MM.1S (cell line): ENCODE results near the gene BMP7.

Experiments used
- DNase-seq: peaks from one replicate; pipeline ENCODE4 v3.0.0-alpha.2; 2015
- H2AFZ ChIP-seq: fragments of 300-600 bp; sonication (generic); 2 replicates; pipeline ENCODE4 v1.6.0; 2016; ENCODE audit warnings: antibody characterized with exemption, low read length
- H3F3A ChIP-seq: fragments of 300-600 bp; sonication (generic); 2 replicates; pipeline ENCODE4 v1.6.1; 2016; ENCODE audit warnings: mild to moderate bottlenecking, antibody characterized with exemption, low read length, moderate library complexity, mixed read lengths; ENCODE audit not compliant: insufficient read depth
- H3K27ac ChIP-seq: fragments of 300-600 bp; sonication (generic); 2 replicates; pipeline ENCODE4 v1.5.1; 2016; ENCODE audit warnings: mild to moderate bottlenecking, low read length
- H3K27me3 ChIP-seq: fragments of 300-600 bp; sonication (generic); replicated peaks from 2 replicates; pipeline ENCODE4 v1.6.0; 2016; ENCODE audit warnings: low read length; ENCODE audit not compliant: insufficient read depth
- H3K36me3 ChIP-seq: fragments of 300-600 bp; sonication (generic); replicated peaks from 2 replicates; pipeline ENCODE4 v1.6.1; 2016; ENCODE audit warnings: mild to moderate bottlenecking, low read length, mixed read lengths; ENCODE audit not compliant: insufficient read depth
- H3K4me1 ChIP-seq: fragments of 300-600 bp; sonication (generic); 2 replicates; pipeline ENCODE4 v1.6.1; 2016; ENCODE audit warnings: low read length, mixed read lengths
- H3K4me2 ChIP-seq: fragments of 300-600 bp; sonication (generic); 2 replicates; pipeline ENCODE4 v1.6.0; 2016; ENCODE audit warnings: low read depth, low read length
- H3K4me3 ChIP-seq: fragments of 300-600 bp; sonication (generic); 2 replicates; pipeline ENCODE4 v1.5.1; 2016; ENCODE audit warnings: low read length, mixed read lengths
- H3K79me2 ChIP-seq: fragments of 300-600 bp; sonication (generic); 2 replicates; pipeline ENCODE4 v1.6.1; 2016; ENCODE audit warnings: mixed run types, low read length, mixed read lengths
- H3K9ac ChIP-seq: fragments of 300-600 bp; sonication (generic); 2 replicates; pipeline ENCODE4 v1.6.1; 2016; ENCODE audit warnings: low read length, mixed read lengths
- H3K9me2 ChIP-seq: fragments of 300-600 bp; sonication (generic); replicated peaks from 2 replicates; pipeline ENCODE4 v1.6.1; 2016; ENCODE audit warnings: mild to moderate bottlenecking, low read length, mixed read lengths; ENCODE audit not compliant: insufficient read depth
- H3K9me3 ChIP-seq: fragments of 300-600 bp; sonication (generic); replicated peaks from 2 replicates; pipeline ENCODE4 v1.6.1; 2016; ENCODE audit warnings: mild to moderate bottlenecking, low read length, mixed read lengths; ENCODE audit not compliant: insufficient read depth
- H4K20me1 ChIP-seq: fragments of 300-600 bp; sonication (generic); 2 replicates; pipeline ENCODE4 v1.6.1; 2016; ENCODE audit warnings: mild to moderate bottlenecking, low read length, moderate library complexity, mixed read lengths; ENCODE audit not compliant: insufficient read depth
- EZH2 ChIP-seq: fragments of 300-600 bp; sonication (generic); optimal IDR thresholded peaks from 2 replicates; pipeline ENCODE3; 2017; ENCODE audit warnings: low read depth, mild to moderate bottlenecking, antibody characterized with exemption, low read length, mixed read lengths
- EZH2phosphoT487 ChIP-seq: fragments of 300-600 bp; sonication (generic); IDR thresholded peaks from 2 replicates; pipeline ENCODE4 v1.6.1; 2018; ENCODE audit warnings: antibody characterized with exemption, low read length
- TF ChIP-seq, protein P1 (sequence below): fragments of 300-600 bp; sonication (generic); IDR thresholded peaks from 2 replicates; pipeline ENCODE4 v1.5.1; 2016; ENCODE audit warnings: antibody characterized with exemption, low read length, mixed read lengths

The BMP7 gene

DNA sequence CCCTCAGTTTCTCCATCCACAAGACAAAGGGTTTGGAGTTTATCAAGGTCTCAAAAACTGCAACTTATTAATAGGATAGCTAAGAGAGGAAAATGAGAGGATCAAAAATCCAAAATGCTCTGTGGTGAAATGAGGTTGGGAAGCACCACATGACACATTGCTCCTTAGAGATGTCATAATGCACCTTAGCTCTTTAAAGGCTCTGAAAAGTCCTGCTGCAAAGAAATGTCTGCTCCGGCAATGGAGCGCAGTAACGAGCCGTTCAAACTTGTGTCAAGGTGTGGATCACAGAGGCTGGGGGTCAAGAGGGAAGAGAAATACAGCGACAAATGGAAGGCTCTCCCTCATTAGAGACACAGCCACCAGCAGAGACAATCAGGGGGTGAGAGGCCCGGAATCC lies 53.1 kb downstream of the BMP7 start:
- no peak overlapping the region for H3K27ac ChIP-seq
- H3K36me3 ChIP-seq = no peaks in the 10 kb centered on the region
- peaks cover 21% of the 10 kb centered on the region; the same call in 1 of the 2 replicates for H3K27me3 ChIP-seq
- no peak overlapping the region for H3K4me2 ChIP-seq
- no peak overlapping the region for H3K9ac ChIP-seq
- H3K9me2 ChIP-seq = no peaks in the 10 kb centered on the region
- H2AFZ ChIP-seq = no peak overlapping the region
- H3K4me3 ChIP-seq = no peak overlapping the region
- no peak for DNase-seq
- H3K79me2 ChIP-seq = no peaks in the 10 kb centered on the region
- H3K9me3 ChIP-seq = no peaks in the 10 kb centered on the region
- no peaks in the 10 kb centered on the region for H4K20me1 ChIP-seq
- H3K4me1 ChIP-seq = no peaks in the 10 kb centered on the region
- no peaks in the 10 kb centered on the region for H3F3A ChIP-seq
- no peak for TF ChIP-seq EZH2phosphoT487
- TF ChIP-seq, protein P1, sequence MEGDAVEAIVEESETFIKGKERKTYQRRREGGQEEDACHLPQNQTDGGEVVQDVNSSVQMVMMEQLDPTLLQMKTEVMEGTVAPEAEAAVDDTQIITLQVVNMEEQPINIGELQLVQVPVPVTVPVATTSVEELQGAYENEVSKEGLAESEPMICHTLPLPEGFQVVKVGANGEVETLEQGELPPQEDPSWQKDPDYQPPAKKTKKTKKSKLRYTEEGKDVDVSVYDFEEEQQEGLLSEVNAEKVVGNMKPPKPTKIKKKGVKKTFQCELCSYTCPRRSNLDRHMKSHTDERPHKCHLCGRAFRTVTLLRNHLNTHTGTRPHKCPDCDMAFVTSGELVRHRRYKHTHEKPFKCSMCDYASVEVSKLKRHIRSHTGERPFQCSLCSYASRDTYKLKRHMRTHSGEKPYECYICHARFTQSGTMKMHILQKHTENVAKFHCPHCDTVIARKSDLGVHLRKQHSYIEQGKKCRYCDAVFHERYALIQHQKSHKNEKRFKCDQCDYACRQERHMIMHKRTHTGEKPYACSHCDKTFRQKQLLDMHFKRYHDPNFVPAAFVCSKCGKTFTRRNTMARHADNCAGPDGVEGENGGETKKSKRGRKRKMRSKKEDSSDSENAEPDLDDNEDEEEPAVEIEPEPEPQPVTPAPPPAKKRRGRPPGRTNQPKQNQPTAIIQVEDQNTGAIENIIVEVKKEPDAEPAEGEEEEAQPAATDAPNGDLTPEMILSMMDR = no peak
- no peak for TF ChIP-seq EZH2

DNA sequence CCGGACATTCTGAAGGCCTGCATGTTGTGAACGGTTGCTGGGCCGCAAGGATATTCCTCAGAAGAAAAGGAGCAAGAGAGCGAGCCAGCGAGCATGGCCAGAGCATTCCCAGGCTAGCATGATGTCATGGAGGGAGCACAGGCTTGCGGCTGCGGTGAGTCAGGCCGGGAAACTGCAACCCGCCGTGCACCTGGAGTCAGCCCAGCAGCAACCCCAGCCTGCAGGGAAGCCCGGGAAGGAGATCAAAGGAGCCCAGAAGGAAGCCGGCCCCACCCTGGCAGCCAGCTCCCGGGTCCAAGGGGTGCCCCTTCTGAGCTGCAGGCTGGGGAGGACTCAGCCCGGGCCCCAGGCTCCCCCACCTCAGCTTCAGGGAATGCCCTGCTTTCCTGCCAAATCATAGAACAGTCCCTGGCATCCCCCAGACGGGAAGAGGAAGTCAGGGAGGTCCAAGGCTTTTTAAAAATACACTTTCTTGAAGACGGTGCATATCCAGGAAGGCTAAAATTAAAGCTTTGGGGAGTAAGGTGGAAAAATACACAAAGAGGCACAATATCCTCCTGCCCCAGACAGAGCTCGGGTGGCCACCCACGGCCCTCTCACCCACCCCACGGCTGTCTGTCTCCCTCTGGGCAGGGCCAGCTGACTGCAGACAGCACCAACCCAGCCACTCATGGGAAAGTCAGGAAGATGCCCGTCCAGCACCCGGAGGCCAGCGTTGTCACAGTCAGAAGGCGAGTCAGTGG lies 53.7 kb downstream of the BMP7 start:
- no peak overlapping the region for H2AFZ ChIP-seq
- DNase-seq = no peak
- no peaks in the 10 kb centered on the region for H3K36me3 ChIP-seq
- H4K20me1 ChIP-seq = no peaks in the 10 kb centered on the region
- H3K4me2 ChIP-seq = no peak overlapping the region
- H3K9ac ChIP-seq = no peak overlapping the region
- TF ChIP-seq, protein P1 = no peak
- no peak for TF ChIP-seq EZH2
- no peak for TF ChIP-seq EZH2phosphoT487
- H3K4me3 ChIP-seq = no peak overlapping the region
- H3K27me3 ChIP-seq = peaks cover 21% of the 10 kb centered on the region; the same call in 1 of the 2 replicates
- H3F3A ChIP-seq = no peaks in the 10 kb centered on the region
- H3K9me2 ChIP-seq = no peaks in the 10 kb centered on the region
- no peak overlapping the region for H3K27ac ChIP-seq
- no peaks in the 10 kb centered on the region for H3K79me2 ChIP-seq
- no peaks in the 10 kb centered on the region for H3K4me1 ChIP-seq
- no peaks in the 10 kb centered on the region for H3K9me3 ChIP-seq

DNA sequence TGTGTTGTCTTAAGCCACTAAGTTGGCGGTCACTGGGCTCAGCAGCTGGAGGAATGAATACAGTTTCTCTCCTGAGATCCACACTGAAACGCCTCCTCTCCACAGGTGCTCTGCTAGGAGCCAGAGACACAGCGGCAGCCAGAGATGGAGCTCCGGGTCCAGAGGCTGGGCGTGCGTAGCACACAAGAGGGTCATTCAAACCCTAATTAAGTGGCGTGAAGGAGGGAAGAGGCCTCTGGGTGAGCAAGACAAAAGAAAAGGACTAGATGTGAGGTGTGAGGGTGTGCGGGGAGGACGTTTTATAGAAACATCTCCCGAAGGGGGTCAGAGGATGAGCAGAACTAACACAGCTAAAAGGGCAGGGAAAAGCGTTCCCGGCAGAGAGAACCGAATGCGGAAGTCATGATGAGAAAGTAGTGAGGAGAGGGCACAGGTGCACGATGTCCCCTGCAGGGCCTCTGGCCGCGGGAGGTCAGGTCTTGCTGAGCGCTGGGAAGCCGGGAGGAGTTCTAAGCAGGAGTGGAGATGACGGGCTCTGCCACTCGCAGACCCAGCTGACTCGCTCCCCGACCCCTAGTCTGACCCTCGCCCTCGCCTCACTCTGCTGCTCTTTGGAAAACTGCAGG lies 54.4 kb downstream of the BMP7 start:
- Histone ChIP-seq H3K9me2 (no peaks in the 10 kb centered on the region), H3K9ac (no peak overlapping the region), H2AFZ (no peak overlapping the region), H3K4me3 (no peak overlapping the region), H3K36me3 (no peaks in the 10 kb centered on the region), H3K9me3 (no peaks in the 10 kb centered on the region), H4K20me1 (no peaks in the 10 kb centered on the region), H3K4me1 (no peaks in the 10 kb centered on the region), H3K4me2 (no peak overlapping the region), H3K27ac (no peak overlapping the region), H3K27me3 (peaks cover 27% of the 10 kb centered on the region), H3K79me2 (no peaks in the 10 kb centered on the region), H3F3A (no peaks in the 10 kb centered on the region)
- DNase-seq = no peak
- TF ChIP-seq, protein P1 = no peak
- TF ChIP-seq EZH2phosphoT487 (no peak), EZH2 (no peak)
